HEK293 (cell line): ENCODE measurements around the gene TRIM33.

Source experiments
- CTCF ChIA-PET: fragments of 350-600 bp; formaldehyde crosslinking; extraction: SDS; loops from one replicate; lab custom pipeline; 2021; ENCODE audit warnings: antibody characterized with exemption; lab: Yijun Ruan, JAX
- POLR2A ChIA-PET: fragments of 300-600 bp; formaldehyde crosslinking; extraction: SDS; loops from one replicate; lab custom pipeline; 2020; ENCODE audit warnings: antibody characterized with exemption, inconsistent platforms; lab: Yijun Ruan, JAX
- H3K27ac ChIP-seq: fragments of 200-500 bp; sonication (Bioruptor generic); 2 replicates; pipeline ENCODE4 v1.5.1; 2014; ENCODE audit warnings: low read depth, low read length, control low read depth, inconsistent platforms; ENCODE audit errors: extremely low read depth
- H3K36me3 ChIP-seq, 2 experiments: fragments of 200-500 bp in 1 of 2; sonication (Bioruptor generic) in 1 of 2; 1 replicate in 1 of 2; 2 replicates in 1 of 2; pipeline ENCODE4 v1.5.1; 2014 to 2017; ENCODE audit warnings: inconsistent platforms in 2 of 2, low read length in 2 of 2; ENCODE audit not compliant: control insufficient read depth in 2 of 2, insufficient read depth in 1 of 2
- H3K4me1 ChIP-seq: fragments of 200-500 bp; sonication (Bioruptor generic); 2 replicates; pipeline ENCODE4 v1.5.1; 2014; ENCODE audit warnings: mild to moderate bottlenecking, low read length, inconsistent platforms; ENCODE audit not compliant: control insufficient read depth, insufficient read depth
- H3K4me3 ChIP-seq: 2 replicates; pipeline ENCODE4 v1.5.1; 2011; ENCODE audit warnings: low read depth, mild to moderate bottlenecking, control low read depth, low read length, moderate library complexity
- H3K9me3 ChIP-seq: fragments of 200-500 bp; sonication (Bioruptor generic); 2 replicates; pipeline ENCODE4 v1.5.1; 2014; ENCODE audit warnings: low read depth, low read length, inconsistent platforms; ENCODE audit not compliant: control insufficient read depth, insufficient read depth
- FEZF1 ChIP-seq: fragments of 450-650 bp; formaldehyde crosslinking; IDR thresholded peaks from 2 replicates; pipeline ENCODE4 v1.5.1; 2016; ENCODE audit warnings: missing biosample characterization, missing genetic modification characterization
- KLF9 ChIP-seq: fragments of 450-650 bp; formaldehyde crosslinking; IDR thresholded peaks from 2 replicates; pipeline ENCODE4 v1.5.1; 2016; ENCODE audit warnings: missing biosample characterization, missing genetic modification characterization, low read depth
- MEIS1 ChIP-seq: sonication (generic); formaldehyde crosslinking; IDR thresholded peaks from 2 replicates; pipeline ENCODE4 v1.8.1; 2022; ENCODE audit warnings: missing genetic modification reagents, mild to moderate bottlenecking, borderline replicate concordance
- SCRT1 ChIP-seq: fragments of 450-650 bp; formaldehyde crosslinking; IDR thresholded peaks from 2 replicates; pipeline ENCODE4 v1.5.1; 2016; ENCODE audit warnings: missing biosample characterization, missing genetic modification characterization, borderline replicate concordance
- SCRT2 ChIP-seq: fragments of 450-650 bp; formaldehyde crosslinking; IDR thresholded peaks from 2 replicates; pipeline ENCODE4 v1.5.1; 2016; ENCODE audit warnings: missing biosample characterization, missing genetic modification characterization
- SETDB1 ChIP-seq: IDR thresholded peaks from one replicate; pipeline ENCODE4 v1.6.1; 2017; ENCODE audit warnings: mild to moderate bottlenecking, low read length, moderate library complexity, mixed read lengths; ENCODE audit not compliant: insufficient read length
- TCF7L2 ChIP-seq: IDR thresholded peaks from 2 replicates; pipeline ENCODE4 v1.6.1; 2011; ENCODE audit warnings: low read depth, mild to moderate bottlenecking, inconsistent platforms, low read length, moderate library complexity, borderline replicate concordance
- ZEB2 ChIP-seq: fragments of 450-650 bp; formaldehyde crosslinking; IDR thresholded peaks from 2 replicates; pipeline ENCODE4 v1.5.1; 2016; ENCODE audit warnings: missing biosample characterization, missing genetic modification characterization
- ZFP37 ChIP-seq: fragments of 450-650 bp; formaldehyde crosslinking; IDR thresholded peaks from 2 replicates; pipeline ENCODE4 v1.5.1; 2016; ENCODE audit warnings: missing biosample characterization, missing genetic modification characterization
- ZFP69B ChIP-seq: fragments of 450-650 bp; formaldehyde crosslinking; IDR thresholded peaks from 2 replicates; pipeline ENCODE4 v1.5.1; 2016; ENCODE audit warnings: missing biosample characterization, missing genetic modification characterization
- ZNF10 ChIP-seq: fragments of 450-650 bp; formaldehyde crosslinking; IDR thresholded peaks from 2 replicates; pipeline ENCODE4 v1.5.1; 2017; ENCODE audit warnings: missing biosample characterization, missing genetic modification characterization
- ZNF146 ChIP-seq: fragments of 450-650 bp; formaldehyde crosslinking; IDR thresholded peaks from 2 replicates; pipeline ENCODE4 v1.5.1; 2016; ENCODE audit warnings: missing biosample characterization, missing genetic modification characterization
- ZNF280D ChIP-seq: fragments of 450-650 bp; formaldehyde crosslinking; IDR thresholded peaks from 2 replicates; pipeline ENCODE4 v1.5.1; 2016; ENCODE audit warnings: missing biosample characterization, missing genetic modification characterization
- ZNF311 ChIP-seq: fragments of 450-650 bp; formaldehyde crosslinking; IDR thresholded peaks from 2 replicates; pipeline ENCODE4 v1.5.1; 2017; ENCODE audit warnings: missing biosample characterization, missing genetic modification characterization, borderline replicate concordance
- ZNF391 ChIP-seq: fragments of 450-650 bp; formaldehyde crosslinking; IDR thresholded peaks from 2 replicates; pipeline ENCODE4 v1.5.1; 2016; ENCODE audit warnings: low read depth, missing biosample characterization, missing genetic modification characterization, borderline replicate concordance
- ZNF585B ChIP-seq: fragments of 450-650 bp; formaldehyde crosslinking; IDR thresholded peaks from 2 replicates; pipeline ENCODE4 v1.5.1; 2016; ENCODE audit warnings: missing biosample characterization, missing genetic modification characterization
- ZNF626 ChIP-seq: fragments of 450-650 bp; sonication (Bioruptor Pico); formaldehyde crosslinking; IDR thresholded peaks from 2 replicates; pipeline ENCODE4 v1.5.1; 2018; ENCODE audit warnings: missing biosample characterization, missing genetic modification characterization, inconsistent platforms
- ZNF692 ChIP-seq: fragments of 450-650 bp; formaldehyde crosslinking; IDR thresholded peaks from 2 replicates; pipeline ENCODE4 v1.5.1; 2016; ENCODE audit warnings: missing biosample characterization, missing genetic modification characterization
- ZNF76 ChIP-seq: fragments of 450-650 bp; formaldehyde crosslinking; IDR thresholded peaks from 2 replicates; pipeline ENCODE4; 2016; ENCODE audit warnings: low read depth, missing biosample characterization, missing genetic modification characterization, borderline replicate concordance
- ZNF843 ChIP-seq: fragments of 450-650 bp; formaldehyde crosslinking; IDR thresholded peaks from 2 replicates; pipeline ENCODE4 v1.5.1; 2016; ENCODE audit warnings: missing biosample characterization, missing genetic modification characterization

Gene TRIM33

DNA sequence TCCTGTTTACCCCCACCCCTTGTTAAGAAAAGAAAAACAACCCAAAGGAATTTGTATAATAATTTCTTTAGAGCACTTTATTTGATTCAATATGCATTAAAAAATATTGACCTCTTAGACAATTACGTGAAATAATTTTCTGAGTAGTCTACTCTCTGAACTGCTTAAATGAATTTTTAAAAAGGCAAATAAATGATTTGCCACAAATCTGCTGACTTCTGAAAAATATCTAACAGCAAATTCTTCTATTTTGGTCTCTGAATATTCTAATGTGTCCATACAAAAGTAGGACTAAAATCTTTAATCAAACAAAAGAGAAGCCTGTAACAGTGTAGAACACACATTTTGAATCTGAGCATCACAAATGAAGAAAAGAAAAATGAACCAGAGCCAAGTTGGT lies 115.1 kb downstream of the TRIM33 start:
- H3K4me3 ChIP-seq, result no peak overlapping the region
- peaks cover 12 to 66% of the 10 kb centered on the region in 2 experiments; a peak in 2 of 3 replicates for H3K36me3 ChIP-seq
- POLR2A ChIA-PET, result no interaction called here
- TF ChIP-seq ZFP37 (tag by site-specific recombination), result no peak
- no peak for TF ChIP-seq ZNF585B (tag by site-specific recombination)
- TF ChIP-seq FEZF1 (tag by site-specific recombination), result no peak
- TF ChIP-seq ZEB2 (tag by site-specific recombination), result no peak
- no peak for TF ChIP-seq TCF7L2
- TF ChIP-seq ZNF146 (tag by site-specific recombination), result no peak
- TF ChIP-seq ZNF76 (tag by site-specific recombination), result no peak
- no peak for TF ChIP-seq ZNF311
- TF ChIP-seq ZNF843 (tag by site-specific recombination), result no peak
- no peak for TF ChIP-seq SCRT2 (tag by site-specific recombination)
- no peak for TF ChIP-seq ZNF626 (tag by site-specific recombination)
- TF ChIP-seq ZFP69B (tag by site-specific recombination), result no peak
- TF ChIP-seq ZNF391 (tag by site-specific recombination), result no peak
- CTCF ChIA-PET, result no interaction called here
- H3K4me1 ChIP-seq, result no peaks in the 10 kb centered on the region
- no peak overlapping the region for H3K27ac ChIP-seq
- no peaks in the 10 kb centered on the region for H3K9me3 ChIP-seq

- no peak for TF ChIP-seq KLF9 (tag by site-specific recombination)
- no peak for TF ChIP-seq ZNF280D (tag by site-specific recombination)
- CTCF ChIA-PET, result no interaction called here
- H3K36me3 ChIP-seq, result peaks cover 0 to 29% of the 10 kb centered on the region in 2 experiments; a peak in 1 of 3 replicates
Measured at GRCh38 chr1:114390960-114391359, 120.0 kb downstream of the TRIM33 start.

GRCh38 chr1:114390361-114390760 lies 120.6 kb downstream of the TRIM33 start:
- no peak overlapping the region for H3K27ac ChIP-seq
- TF ChIP-seq ZNF10 (tag by site-specific recombination) (no peak), SETDB1 (no peak), ZNF692 (tag by site-specific recombination) (no peak), MEIS1 (no peak), FEZF1 (tag by site-specific recombination) (no peak), SCRT1 (tag by site-specific recombination) (no peak)
- H3K9me3 ChIP-seq, result no peaks in the 10 kb centered on the region
- H3K4me3 ChIP-seq, result no peak overlapping the region
- POLR2A ChIA-PET, result interaction anchor here (0.6 kb wide), 1 partner anchor 82 kb away, joined by 4 read pairs; no protein-coding TSS in a partner anchor
- H3K36me3 ChIP-seq, result peaks cover 0 to 26% of the 10 kb centered on the region in 2 experiments; a peak in 1 of 3 replicates
- CTCF ChIA-PET, result no interaction called here
- no peaks in the 10 kb centered on the region for H3K4me1 ChIP-seq

More at GRCh38 chr1:114390960-114391359, 120.0 kb downstream of the TRIM33 start:
- Histone ChIP-seq H3K4me1 (no peaks in the 10 kb centered on the region), H3K4me3 (no peak overlapping the region), H3K27ac (no peak overlapping the region), H3K9me3 (no peaks in the 10 kb centered on the region)
- POLR2A ChIA-PET, result no interaction called here
